IPS DF 19.7 (cell line): ENCODE results near the gene ORAI1.
"Not testable (repeated sequence)": the region's sequence is repeated elsewhere in the genome, so short reads cannot be mapped to it uniquely, and the experiment has no call there.

Source experiments
- DNase-seq: peaks from one replicate; pipeline ENCODE4 v3.0.0-alpha.2; 2013; ENCODE audit warnings: low read depth, low spot score

Gene ORAI1

GRCh38 chr12:121603581-121603980 is 22.7 kb upstream of the ORAI1 start:
- no peak for DNase-seq

GRCh38 chr12:121608301-121608700 is 18.0 kb upstream of the ORAI1 start:
- no peak for DNase-seq

- DNase-seq = no peak
These were observed 15.8 kb upstream of the ORAI1 start for GRCh38 chr12:121610239-121611149.

- no peak for DNase-seq
These were observed 15.0 kb upstream of the ORAI1 start for GRCh38 chr12:121611306-121611705.

- DNase-seq = no peak
These were observed 12.9 kb upstream of the ORAI1 start for GRCh38 chr12:121613462-121613861.

- DNase-seq = no peak
These were observed 11.4 kb upstream of the ORAI1 start for GRCh38 chr12:121614872-121615467.

- DNase-seq = no peak
These were observed 7.6 kb upstream of the ORAI1 start for GRCh38 chr12:121618659-121619233.

GRCh38 chr12:121620333-121620891 is 5.9 kb upstream of the ORAI1 start:
- DNase-seq = no peak

- DNase-seq = no peak
These were observed 717 bp downstream of the ORAI1 start for GRCh38 chr12:121626853-121627640.

GRCh38 chr12:121628037-121628436 is 1.7 kb downstream of the ORAI1 start:
- DNase-seq = no peak

GRCh38 chr12:121628536-121628935 is 2.2 kb downstream of the ORAI1 start:
- no peak for DNase-seq

GRCh38 chr12:121630791-121631355 is 4.5 kb downstream of the ORAI1 start:
- no peak for DNase-seq

GRCh38 chr12:121632069-121632970 is 6.0 kb downstream of the ORAI1 start:
- no peak for DNase-seq

- DNase-seq = not testable (repeated sequence)
These were observed 7.5 kb downstream of the ORAI1 start for GRCh38 chr12:121633833-121634196.

GRCh38 chr12:121634836-121635235 is 8.5 kb downstream of the ORAI1 start:
- no peak for DNase-seq

- DNase-seq = no peak
These were observed 11.0 kb downstream of the ORAI1 start for GRCh38 chr12:121637231-121637914.

GRCh38 chr12:121638298-121639202 is 12.2 kb downstream of the ORAI1 start:
- no peak for DNase-seq

- DNase-seq = no peak
These were observed 15.0 kb downstream of the ORAI1 start for GRCh38 chr12:121641343-121641630.
